NCI-H1930 (cell line): ENCODE data around the gene PHACTR4.
"Not testable (repeated sequence)": the region's sequence is repeated elsewhere in the genome, so short reads cannot be mapped to it uniquely, and the experiment has no call there.

ENCODE experiments used
- DNase-seq, 2 experiments: peaks; one replicate each; lab custom pipeline; 2025; lab: John Stamatoyannopoulos, UW

PHACTR4 gene

GRCh38 chr1:28503117-28503516, 133.6 kb downstream of the PHACTR4 start:
- no peak for DNase-seq

GRCh38 chr1:28505406-28506187, 136.1 kb downstream of the PHACTR4 start, which contains the start of gene RCC1:
Gene RCC1, plus strand, starts transcription at chr1:28506043. Its CDS starts 23,824 bp downstream, at chr1:28529867.
- peak; percentile 95 to 98 for DNase-seq

DNA sequence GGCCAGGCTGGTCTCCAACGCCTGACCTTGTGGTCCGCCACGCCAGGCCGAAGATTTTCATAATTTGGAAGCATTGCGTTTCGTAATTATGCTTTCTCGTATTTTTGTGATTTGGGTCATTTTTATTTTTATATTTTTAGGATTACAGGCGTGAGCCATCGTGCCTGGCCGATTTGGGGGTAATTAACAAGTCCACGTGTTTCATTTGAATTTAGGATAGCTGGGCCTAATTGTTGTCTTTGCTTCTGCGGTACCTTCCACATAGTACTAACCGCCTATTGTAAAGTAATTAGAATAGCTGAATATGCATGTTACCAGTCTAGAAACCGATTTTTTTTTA, 137.3 kb downstream of the PHACTR4 start:
- no peak for DNase-seq

DNA sequence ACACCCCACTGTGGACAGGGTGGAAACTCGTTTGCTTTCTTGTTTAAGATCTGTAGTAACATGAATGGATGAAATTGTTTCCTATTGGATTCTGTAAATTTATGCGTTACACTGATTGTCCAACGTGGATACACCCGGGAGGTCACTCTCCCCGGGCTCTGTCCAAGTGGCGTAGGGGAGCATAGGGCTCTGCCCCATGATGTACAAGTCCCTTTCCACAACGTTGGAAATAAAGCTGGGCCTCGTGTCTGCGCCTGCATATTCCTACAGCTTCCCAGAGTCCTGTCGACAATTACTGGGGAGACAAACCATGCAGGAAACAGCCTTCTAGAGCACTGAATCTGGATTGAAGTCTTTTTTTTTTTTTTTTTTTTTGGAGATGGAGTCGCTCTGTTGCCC, 137.7 kb downstream of the PHACTR4 start:
- DNase-seq: no peak

DNA sequence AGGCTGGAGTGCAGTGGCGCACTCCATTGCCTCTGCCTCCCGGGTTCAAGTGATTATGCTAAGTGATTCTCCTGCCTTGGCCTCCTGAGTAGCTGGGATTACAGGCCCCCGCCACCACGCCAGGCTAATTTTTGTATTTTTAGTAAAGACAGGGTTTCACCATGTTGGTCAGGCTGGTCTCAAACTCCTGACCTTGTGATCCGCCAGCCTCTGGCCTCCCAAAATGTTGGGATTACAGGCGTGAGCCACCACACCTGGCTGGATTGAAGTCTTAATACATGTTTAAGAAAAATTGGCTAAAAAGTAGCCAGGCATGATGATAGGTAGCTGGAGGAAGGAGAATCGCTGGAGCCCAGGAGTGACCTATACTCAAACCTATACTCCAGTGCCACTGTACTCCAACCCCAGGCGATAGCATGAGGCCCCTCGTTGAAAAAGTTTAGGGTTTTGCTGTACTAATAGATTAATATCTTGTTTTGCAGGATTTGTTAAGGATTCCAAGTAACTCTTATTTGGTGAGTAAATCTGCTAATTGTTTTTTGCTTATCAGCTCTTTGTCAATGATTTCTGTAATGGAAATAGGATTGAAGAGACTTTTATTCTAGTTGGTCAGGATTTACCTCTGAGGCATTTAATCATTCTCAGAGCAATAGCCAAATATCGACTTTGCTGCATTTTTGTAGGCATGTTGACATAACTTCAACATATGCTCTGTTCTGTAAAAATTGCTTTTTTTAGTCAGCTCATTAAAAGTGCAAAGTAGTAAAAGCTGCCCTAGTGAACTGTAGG, 138.3 kb downstream of the PHACTR4 start:
- no peak for DNase-seq

DNA sequence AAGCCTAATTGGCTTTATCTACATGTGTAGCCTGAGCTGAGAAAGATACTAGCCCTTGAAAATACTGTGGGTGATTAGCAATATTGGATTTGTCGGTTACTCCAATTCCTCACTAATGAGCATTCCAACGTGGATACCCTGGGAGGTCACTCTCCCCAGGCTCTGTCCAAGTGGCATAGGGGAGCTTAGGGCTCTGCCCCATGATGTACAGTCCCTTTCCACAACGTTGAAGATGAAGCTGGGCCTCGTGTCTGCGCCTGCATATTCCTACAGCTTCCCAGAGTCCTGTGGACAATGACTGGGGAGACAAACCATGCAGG, 138.9 kb downstream of the PHACTR4 start:
- no peak for DNase-seq

DNA sequence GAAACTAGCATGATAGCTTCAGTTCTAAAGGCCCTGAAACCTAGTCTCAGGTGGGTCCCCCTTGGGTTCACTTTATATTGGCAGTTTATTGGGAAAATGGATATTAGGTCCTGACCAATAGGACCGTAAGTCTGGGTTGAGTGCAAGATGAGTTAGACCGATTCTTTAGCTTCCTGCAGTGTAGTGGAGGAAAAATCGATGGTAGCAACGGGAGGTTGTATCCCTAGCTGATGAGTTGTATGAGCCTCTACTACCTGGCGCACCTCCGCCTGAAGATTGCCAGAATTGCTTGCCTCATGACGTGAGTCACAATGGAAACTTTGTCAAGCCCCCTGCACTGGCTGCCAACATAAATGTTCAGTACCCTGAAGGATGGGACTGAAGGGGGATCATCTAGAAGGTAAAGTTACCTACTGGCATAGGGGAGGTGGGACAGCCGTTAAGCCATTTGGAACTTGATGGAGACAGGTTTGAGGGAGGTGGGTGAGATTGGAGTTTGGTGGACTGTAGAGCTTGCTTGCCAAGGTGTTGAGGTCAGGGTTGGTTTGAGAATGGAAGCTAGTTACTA, 140.2 kb downstream of the PHACTR4 start:
- no peak for DNase-seq

DNA sequence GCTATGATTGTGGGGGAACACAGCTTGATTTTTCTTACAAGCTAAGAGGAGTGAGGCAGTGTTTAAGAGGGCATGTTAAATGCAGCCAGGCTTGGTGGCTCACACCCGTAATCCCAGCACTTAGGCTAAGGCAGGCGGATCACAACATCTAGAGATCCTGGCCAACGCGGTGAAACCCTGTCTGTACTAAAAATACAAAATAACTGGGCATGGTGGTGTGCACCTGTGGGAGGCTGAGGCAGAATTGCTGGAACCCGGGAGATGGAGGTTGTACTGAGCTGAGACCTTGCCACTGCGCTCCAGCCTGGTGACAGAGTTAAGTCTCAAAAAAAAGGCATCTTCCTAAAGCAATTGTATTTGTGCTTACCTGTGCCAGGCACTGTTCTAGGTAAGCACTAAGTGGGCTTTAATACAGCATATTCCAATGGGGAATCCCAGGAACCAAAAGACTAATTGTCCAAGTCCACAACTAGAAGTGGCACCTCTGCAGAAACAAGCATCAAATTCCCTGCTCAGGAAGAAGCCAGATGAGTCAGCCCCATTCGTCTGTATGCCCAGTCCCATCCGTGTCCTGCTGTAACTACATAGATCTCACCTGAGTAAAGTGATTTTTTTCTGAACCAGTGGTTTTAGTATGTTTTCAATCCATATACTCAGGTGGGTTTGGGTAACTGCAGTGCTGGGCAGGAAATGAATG, 140.9 kb downstream of the PHACTR4 start:
- no peak for DNase-seq

- no peak for DNase-seq
These were observed 141.5 kb downstream of the PHACTR4 start for GRCh38 chr1:28510970-28511440.

GRCh38 chr1:28512058-28512611, 142.6 kb downstream of the PHACTR4 start:
- no peak for DNase-seq

GRCh38 chr1:28514445-28514933, 144.9 kb downstream of the PHACTR4 start:
- DNase-seq: not testable (repeated sequence)

DNA sequence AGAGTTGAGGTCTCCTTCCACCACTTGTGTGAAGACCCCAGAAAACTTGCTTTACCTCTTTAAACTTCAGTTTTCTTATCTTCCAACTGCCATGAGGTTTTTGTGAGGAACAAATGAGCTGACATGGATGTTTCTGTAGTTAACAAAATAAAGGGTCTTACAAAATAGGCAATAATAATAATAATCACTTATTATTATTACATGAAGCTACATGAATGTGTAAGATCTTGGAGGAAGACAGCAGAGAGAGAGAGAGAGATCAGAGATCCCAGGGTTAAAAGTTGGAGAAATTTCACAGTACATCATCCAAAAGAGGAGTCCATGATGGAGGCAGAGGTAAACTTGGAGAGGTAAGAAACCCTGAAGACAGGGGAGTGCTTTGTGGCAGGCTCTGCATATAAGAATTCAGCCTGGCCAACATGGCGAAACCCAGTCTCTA, 147.0 kb downstream of the PHACTR4 start:
- DNase-seq: no peak

DNA sequence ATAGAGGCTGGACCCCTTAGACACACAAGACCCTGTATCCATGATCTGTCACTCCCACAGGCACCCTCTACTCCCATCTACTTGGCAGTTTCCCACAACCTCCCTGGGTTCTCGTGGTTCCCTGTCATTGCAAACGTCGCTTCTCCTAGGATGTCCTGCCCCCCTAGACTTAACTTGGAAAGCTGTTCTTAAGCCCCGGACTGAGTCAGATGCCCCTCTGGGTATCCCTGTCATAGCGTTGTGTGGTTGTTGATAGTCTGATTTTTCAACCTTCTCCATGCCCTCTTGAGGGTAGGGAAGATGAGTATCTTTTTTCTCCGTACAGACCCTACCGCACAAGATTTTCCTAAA, 148.1 kb downstream of the PHACTR4 start:
- no peak for DNase-seq

- DNase-seq: peak; percentile 86 to 87
These were observed 148.6 kb downstream of the PHACTR4 start for GRCh38 chr1:28518000-28518744.

DNA sequence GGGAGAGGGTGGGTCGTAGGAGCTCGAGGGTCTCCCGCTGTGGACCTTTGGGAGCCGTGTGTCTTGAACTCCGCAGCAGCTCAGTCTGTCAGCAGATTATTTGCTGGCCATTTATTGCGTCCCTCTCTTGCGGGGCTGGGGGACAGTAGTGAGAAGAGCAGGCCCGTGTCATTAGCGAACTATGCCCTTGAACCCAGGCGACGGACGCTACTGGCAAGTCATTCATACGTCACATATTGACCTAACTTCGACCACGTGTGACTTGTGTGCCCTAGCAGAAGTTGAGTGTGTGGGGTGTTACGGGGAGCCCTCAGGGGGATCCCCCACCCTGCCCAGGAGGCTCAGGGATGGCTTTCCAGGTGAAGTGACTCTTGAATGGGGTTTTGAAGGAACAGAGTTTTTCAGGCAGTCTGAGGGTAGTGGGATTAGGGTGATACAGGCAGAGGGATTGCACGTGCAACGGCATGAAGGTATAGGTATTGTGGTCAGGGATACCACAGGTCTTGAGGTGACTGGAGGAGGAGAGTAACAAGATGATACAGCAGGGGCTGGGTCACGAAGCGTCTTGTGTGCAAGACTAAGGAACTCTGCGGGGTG, 149.3 kb downstream of the PHACTR4 start:
- DNase-seq: no peak

DNA sequence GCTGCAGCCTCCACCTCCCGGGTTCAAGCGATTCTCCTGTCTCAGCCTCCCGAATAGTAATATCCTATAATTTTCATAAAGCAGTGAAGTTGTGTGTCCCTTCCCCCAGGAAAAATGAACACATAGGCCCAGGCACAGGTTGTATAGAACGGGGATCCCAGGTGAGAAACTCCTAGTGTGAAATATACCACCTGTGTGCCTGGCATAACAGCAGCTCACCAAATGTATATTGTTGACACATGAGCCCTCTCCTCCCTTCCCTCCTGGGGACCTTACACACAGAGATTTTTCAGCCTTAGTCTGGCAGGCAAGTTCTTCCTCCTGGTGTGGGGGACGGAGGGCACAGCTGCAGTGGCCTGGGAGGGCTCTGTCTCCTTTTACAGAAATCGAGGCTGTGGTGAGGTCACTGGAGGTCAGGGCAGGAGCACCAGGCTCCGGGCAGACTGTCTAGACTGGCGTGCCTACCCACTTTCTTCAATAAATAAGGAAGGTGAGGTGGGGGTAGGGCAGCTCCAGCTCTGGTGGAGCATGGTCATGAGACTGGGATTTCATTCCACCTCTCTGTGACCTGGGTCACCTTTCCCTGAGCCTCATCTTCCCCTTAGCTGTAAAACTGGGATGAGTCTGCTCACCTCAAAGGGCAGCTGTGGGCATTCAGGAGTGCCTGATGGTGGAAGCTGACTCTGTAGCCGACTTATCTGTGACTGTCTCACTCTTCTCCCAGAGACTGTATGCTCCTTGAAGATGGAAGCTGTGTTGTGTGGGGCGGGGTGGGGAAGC, 150.6 kb downstream of the PHACTR4 start:
- no peak for DNase-seq

DNA sequence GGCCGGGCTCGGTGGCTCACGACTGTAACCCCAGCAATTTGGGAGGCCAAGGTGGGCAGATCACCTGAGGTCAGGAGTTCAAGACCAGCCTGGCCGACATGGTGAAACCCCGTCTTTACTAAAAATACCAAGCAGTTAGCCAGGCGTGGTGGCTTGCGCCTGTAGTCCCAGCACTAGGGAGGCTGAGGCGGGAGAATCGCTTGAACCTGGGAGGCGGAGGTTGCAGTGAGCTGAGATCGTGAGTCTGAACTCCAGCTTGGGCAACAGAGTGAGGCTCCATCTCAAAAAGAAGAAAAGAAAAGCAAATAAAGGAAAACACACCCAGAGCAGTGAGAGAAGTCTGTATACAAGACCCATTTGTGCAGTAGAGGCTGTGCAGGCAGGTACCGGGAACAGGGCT, 151.3 kb downstream of the PHACTR4 start:
- DNase-seq: not testable (repeated sequence)

GRCh38 chr1:28521502-28522164, 152.1 kb downstream of the PHACTR4 start:
- DNase-seq: no peak

GRCh38 chr1:28522537-28522936, 153.0 kb downstream of the PHACTR4 start:
- DNase-seq: not testable (repeated sequence)
